ENCODE data around the gene TFDP1.
"Not testable (repeated sequence)": the region's sequence is repeated elsewhere in the genome, so short reads cannot be mapped to it uniquely, and the experiment has no call there.

The TFDP1 gene

DNA sequence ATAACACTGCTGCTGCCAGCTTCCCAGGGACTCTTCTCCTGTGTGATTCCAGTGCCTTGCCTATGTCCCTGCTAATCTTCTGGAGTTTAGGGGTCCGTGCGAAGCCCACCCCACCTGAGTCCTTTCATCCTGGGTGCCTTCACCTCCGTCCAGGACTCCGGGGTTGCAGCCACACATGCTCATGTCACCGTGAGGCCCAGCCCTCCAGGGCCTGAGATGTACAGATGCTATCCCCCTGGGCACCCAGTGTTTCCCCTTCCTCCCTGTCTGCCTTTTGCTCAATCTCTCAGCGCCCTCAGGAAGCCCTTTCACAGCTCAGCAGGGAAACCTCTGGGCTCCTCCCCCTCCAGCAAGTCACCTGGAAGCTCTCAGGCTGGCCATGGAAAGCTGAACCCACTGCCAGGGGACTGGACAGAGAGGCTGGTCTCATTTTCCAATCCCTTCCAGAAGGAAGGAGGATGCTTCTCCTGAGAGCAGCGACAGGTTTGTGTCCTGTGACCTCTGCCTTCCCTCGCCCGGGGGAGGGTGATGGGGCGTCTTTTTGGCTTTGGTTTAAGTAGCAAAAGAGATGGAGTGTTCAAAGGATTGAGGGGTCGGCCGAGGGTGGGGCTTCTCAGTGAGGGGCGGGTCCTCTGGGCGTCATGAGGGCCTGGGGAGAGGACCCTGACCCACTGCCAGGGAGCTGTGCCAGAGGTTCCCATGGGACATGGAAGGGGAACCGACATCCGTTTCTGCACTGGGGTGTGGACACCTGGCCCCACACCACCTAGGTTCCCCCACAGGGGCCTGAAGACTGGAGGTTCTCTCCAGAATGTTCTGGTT lies 30.8 kb upstream of the TFDP1 start:
- H3K4me3 ChIP-seq (ENCODE audit: low read length) = no peak overlapping the region

GRCh38 chr13:113554333-113554700 lies 30.2 kb upstream of the TFDP1 start:
- Histone ChIP-seq H3K36me3 (ENCODE audit: control insufficient read depth, insufficient read depth, low read length) (peaks cover 5% of the 10 kb centered on the region), H3K4me3 (ENCODE audit: low read length) (no peak overlapping the region), H3K4me1 (ENCODE audit: control insufficient read depth, insufficient read depth, low read length) (no peaks in the 10 kb centered on the region), H3K27ac (ENCODE audit: low read depth, low read length) (no peak overlapping the region), H3K9ac (ENCODE audit: low read length) (no peak overlapping the region), H3K27me3 (ENCODE audit: control insufficient read depth, insufficient read depth, low read length) (no peaks in the 10 kb centered on the region)

More for the DNA sequence above, 30.8 kb upstream of the TFDP1 start:
- Histone ChIP-seq H3K27ac (ENCODE audit: low read depth, low read length) (no peak overlapping the region), H3K27me3 (ENCODE audit: control insufficient read depth, insufficient read depth, low read length) (no peaks in the 10 kb centered on the region), H3K9ac (ENCODE audit: low read length) (no peak overlapping the region), H3K36me3 (ENCODE audit: control insufficient read depth, insufficient read depth, low read length) (peaks cover 5% of the 10 kb centered on the region), H3K4me1 (ENCODE audit: control insufficient read depth, insufficient read depth, low read length) (peaks cover 2% of the 10 kb centered on the region)

- H3K27me3 ChIP-seq (ENCODE audit: control insufficient read depth, insufficient read depth, low read length) = no peaks in the 10 kb centered on the region
- H3K27ac ChIP-seq (ENCODE audit: low read depth, low read length) = no peak overlapping the region
- H3K4me1 ChIP-seq (ENCODE audit: control insufficient read depth, insufficient read depth, low read length) = no peaks in the 10 kb centered on the region
- H3K9ac ChIP-seq (ENCODE audit: low read length) = no peak overlapping the region
- H3K36me3 ChIP-seq (ENCODE audit: control insufficient read depth, insufficient read depth, low read length) = peaks cover 5% of the 10 kb centered on the region
- H3K4me3 ChIP-seq (ENCODE audit: low read length) = no peak overlapping the region
Observed at GRCh38 chr13:113555141-113555540, 29.4 kb upstream of the TFDP1 start.

GRCh38 chr13:113557013-113557412 lies 27.5 kb upstream of the TFDP1 start:
- Histone ChIP-seq H3K27me3 (ENCODE audit: control insufficient read depth, insufficient read depth, low read length) (no peaks in the 10 kb centered on the region), H3K4me3 (ENCODE audit: low read length) (no peak overlapping the region), H3K9ac (ENCODE audit: low read length) (no peak overlapping the region), H3K27ac (ENCODE audit: low read depth, low read length) (no peak overlapping the region), H3K4me1 (ENCODE audit: control insufficient read depth, insufficient read depth, low read length) (no peaks in the 10 kb centered on the region), H3K36me3 (ENCODE audit: control insufficient read depth, insufficient read depth, low read length) (peaks cover 5% of the 10 kb centered on the region)

- no peak overlapping the region for H3K27ac ChIP-seq (ENCODE audit: low read depth, low read length)
- peaks cover 2% of the 10 kb centered on the region for H3K36me3 ChIP-seq (ENCODE audit: control insufficient read depth, insufficient read depth, low read length)
- no peaks in the 10 kb centered on the region for H3K4me1 ChIP-seq (ENCODE audit: control insufficient read depth, insufficient read depth, low read length)
- H3K9ac ChIP-seq (ENCODE audit: low read length) = no peak overlapping the region
- H3K27me3 ChIP-seq (ENCODE audit: control insufficient read depth, insufficient read depth, low read length) = no peaks in the 10 kb centered on the region
- no peak overlapping the region for H3K4me3 ChIP-seq (ENCODE audit: low read length)
Observed at GRCh38 chr13:113558461-113558860, 26.1 kb upstream of the TFDP1 start.

DNA sequence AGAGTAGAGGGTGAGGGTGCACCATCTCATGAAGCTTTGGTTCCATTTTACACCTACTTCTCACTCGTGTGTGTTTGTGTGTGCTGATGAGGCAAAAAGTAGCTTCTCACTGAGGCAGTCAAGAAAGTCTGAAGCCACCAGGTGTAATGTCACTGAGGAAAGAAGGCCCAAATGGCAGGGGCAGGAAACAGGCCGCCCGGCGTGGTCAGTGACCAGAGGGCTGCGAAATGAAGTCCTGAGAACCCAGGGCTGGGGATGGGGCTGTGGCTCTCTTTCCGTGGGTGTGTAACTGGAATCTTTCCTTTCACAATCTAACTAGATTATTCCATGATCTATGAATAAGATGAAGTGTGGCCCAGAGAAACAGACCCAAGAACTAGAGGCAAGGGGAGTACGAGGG lies 25.5 kb upstream of the TFDP1 start:
- Histone ChIP-seq H3K9ac (ENCODE audit: low read length) (no peak overlapping the region), H3K36me3 (ENCODE audit: control insufficient read depth, insufficient read depth, low read length) (no peaks in the 10 kb centered on the region), H3K4me3 (ENCODE audit: low read length) (no peak overlapping the region), H3K27ac (ENCODE audit: low read depth, low read length) (no peak overlapping the region), H3K4me1 (ENCODE audit: control insufficient read depth, insufficient read depth, low read length) (no peaks in the 10 kb centered on the region), H3K27me3 (ENCODE audit: control insufficient read depth, insufficient read depth, low read length) (no peaks in the 10 kb centered on the region)

DNA sequence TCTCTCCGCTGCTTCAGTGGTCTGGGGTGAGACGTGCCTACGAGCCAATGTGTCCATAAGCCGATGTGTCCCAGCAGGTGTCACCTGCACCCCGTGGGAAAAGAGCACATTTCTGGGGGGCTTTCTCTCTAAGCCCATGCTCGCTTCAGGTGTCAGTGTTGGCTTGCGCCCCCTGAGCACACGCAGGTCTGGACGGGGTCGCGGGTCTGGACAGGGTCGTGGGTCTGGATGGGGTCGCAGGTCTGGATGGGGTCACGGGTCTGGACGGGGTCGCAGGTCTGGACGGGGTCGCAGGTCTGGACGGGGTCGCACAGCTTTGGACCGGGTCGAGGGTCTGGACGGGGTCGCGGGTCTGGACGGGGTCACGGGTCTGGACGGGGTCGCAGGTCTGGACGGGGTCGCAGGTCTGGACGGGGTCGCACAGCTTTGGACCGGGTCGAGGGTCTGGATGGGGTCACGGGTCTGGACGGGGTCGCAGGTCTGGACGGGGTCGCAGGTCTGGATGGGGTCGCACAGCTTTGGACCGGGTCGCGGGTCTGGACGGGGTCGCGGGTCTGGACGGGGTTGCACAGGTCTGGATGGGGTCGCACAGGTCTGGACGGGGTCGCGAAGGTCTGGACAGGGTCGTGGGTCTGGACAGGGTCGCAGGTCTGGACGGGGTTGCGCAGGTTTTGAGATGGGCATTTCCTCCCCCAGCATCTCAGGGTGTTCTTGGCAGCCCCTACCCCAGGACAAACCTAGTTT lies 24.5 kb upstream of the TFDP1 start:
- H3K27me3 ChIP-seq (ENCODE audit: control insufficient read depth, insufficient read depth, low read length) = no peaks in the 10 kb centered on the region
- H3K9ac ChIP-seq (ENCODE audit: low read length) = no peak overlapping the region
- H3K4me3 ChIP-seq (ENCODE audit: low read length) = no peak overlapping the region
- H3K4me1 ChIP-seq (ENCODE audit: control insufficient read depth, insufficient read depth, low read length) = no peaks in the 10 kb centered on the region
- H3K27ac ChIP-seq (ENCODE audit: low read depth, low read length) = no peak overlapping the region
- H3K36me3 ChIP-seq (ENCODE audit: control insufficient read depth, insufficient read depth, low read length) = no peaks in the 10 kb centered on the region

- H3K4me3 ChIP-seq (ENCODE audit: low read length) = no peak overlapping the region
- no peak overlapping the region for H3K9ac ChIP-seq (ENCODE audit: low read length)
- H3K36me3 ChIP-seq (ENCODE audit: control insufficient read depth, insufficient read depth, low read length) = no peaks in the 10 kb centered on the region
- no peaks in the 10 kb centered on the region for H3K27me3 ChIP-seq (ENCODE audit: control insufficient read depth, insufficient read depth, low read length)
- H3K27ac ChIP-seq (ENCODE audit: low read depth, low read length) = no peak overlapping the region
- no peaks in the 10 kb centered on the region for H3K4me1 ChIP-seq (ENCODE audit: control insufficient read depth, insufficient read depth, low read length)
Observed at GRCh38 chr13:113560645-113561416, 23.7 kb upstream of the TFDP1 start.

DNA sequence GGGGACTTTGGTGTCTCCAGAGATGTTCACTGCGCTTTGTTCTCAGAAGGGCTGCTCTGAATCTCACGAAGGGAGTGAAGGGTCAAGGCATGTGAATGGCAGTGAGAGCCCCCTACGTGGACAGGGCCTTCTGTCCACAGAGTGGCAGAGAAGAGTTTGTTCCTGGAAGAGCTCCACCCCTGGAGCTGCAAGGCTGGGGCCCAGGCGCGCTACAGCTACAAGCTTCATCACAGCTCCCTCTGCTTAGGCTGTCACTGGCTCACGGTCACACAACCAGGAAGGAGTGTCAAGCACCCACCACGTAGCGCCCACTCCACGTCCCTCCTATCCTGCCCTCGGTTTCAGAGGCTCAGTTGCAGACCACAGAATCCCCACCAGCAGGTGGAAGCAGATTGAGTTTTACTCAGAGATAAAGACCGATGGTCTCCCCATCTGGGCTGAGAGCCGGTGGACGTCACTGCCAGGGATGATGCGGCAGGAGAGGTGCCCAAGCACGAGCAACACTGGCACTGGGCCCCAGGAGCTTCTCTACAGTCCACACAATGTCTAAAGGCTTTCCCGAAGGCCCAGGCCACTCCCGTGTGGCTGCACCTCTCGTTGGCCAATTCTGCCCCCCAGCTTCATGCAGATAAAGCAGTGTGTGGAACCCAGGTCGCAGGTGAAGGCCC lies 23.0 kb upstream of the TFDP1 start:
- H3K36me3 ChIP-seq (ENCODE audit: control insufficient read depth, insufficient read depth, low read length) = no peaks in the 10 kb centered on the region
- no peak overlapping the region for H3K9ac ChIP-seq (ENCODE audit: low read length)
- H3K27me3 ChIP-seq (ENCODE audit: control insufficient read depth, insufficient read depth, low read length) = no peaks in the 10 kb centered on the region
- H3K27ac ChIP-seq (ENCODE audit: low read depth, low read length) = no peak overlapping the region
- H3K4me3 ChIP-seq (ENCODE audit: low read length) = no peak overlapping the region
- H3K4me1 ChIP-seq (ENCODE audit: control insufficient read depth, insufficient read depth, low read length) = no peaks in the 10 kb centered on the region

- Histone ChIP-seq H3K4me1 (ENCODE audit: control insufficient read depth, insufficient read depth, low read length) (no peaks in the 10 kb centered on the region), H3K4me3 (ENCODE audit: low read length) (no peak overlapping the region), H3K27ac (ENCODE audit: low read depth, low read length) (no peak overlapping the region), H3K36me3 (ENCODE audit: control insufficient read depth, insufficient read depth, low read length) (no peaks in the 10 kb centered on the region), H3K9ac (ENCODE audit: low read length) (no peak overlapping the region), H3K27me3 (ENCODE audit: control insufficient read depth, insufficient read depth, low read length) (no peaks in the 10 kb centered on the region)
Observed at GRCh38 chr13:113562085-113562749, 22.3 kb upstream of the TFDP1 start.

DNA sequence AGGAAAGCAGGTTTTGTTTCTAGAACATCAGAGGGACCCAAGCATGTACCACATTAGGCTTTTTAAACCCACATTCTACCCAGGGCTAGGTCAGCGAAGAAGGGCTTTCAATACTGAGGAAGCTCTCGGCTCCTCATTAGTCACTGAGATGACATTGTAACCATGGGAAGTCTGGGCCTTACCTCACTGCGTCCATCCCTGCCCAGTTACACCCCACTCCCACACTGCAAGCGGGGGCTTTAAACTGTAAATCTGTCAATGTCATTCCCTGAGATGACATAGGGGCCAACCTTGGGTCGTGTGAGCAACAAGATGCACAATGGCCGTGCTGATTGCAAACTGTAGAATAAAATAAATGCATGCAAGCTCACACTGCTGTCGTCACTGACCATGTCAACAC lies 21.7 kb upstream of the TFDP1 start:
- Histone ChIP-seq H3K27me3 (ENCODE audit: control insufficient read depth, insufficient read depth, low read length) (no peaks in the 10 kb centered on the region), H3K4me3 (ENCODE audit: low read length) (no peak overlapping the region), H3K36me3 (ENCODE audit: control insufficient read depth, insufficient read depth, low read length) (no peaks in the 10 kb centered on the region), H3K4me1 (ENCODE audit: control insufficient read depth, insufficient read depth, low read length) (no peaks in the 10 kb centered on the region), H3K27ac (ENCODE audit: low read depth, low read length) (no peak overlapping the region), H3K9ac (ENCODE audit: low read length) (no peak overlapping the region)

- H3K27me3 ChIP-seq (ENCODE audit: control insufficient read depth, insufficient read depth, low read length); H3K4me1 ChIP-seq (ENCODE audit: control insufficient read depth, insufficient read depth, low read length); H3K9ac ChIP-seq (ENCODE audit: low read length): not testable (repeated sequence)
Observed at GRCh38 chr13:113563511-113563910, 21.0 kb upstream of the TFDP1 start.

More at GRCh38 chr13:113563511-113563910, 21.0 kb upstream of the TFDP1 start:
- H3K4me3 ChIP-seq (ENCODE audit: low read length); H3K36me3 ChIP-seq (ENCODE audit: control insufficient read depth, insufficient read depth, low read length); H3K27ac ChIP-seq (ENCODE audit: low read depth, low read length): not testable (repeated sequence)
